Measurements from ENCODE around the gene C3orf20. TPM values are rescaled to one million over a fixed set of nuclear protein-coding genes. Genes with fewer than 3 reads are reported as not detected.
A peak's percentile ranks its signal among the peaks of the same experiment; 100 is the strongest.

Gene C3orf20
- total and polyA plus RNA-seq, 2 of the 13 experiments (the other 11 are each of a cell fraction or from before 2014, with no cell fraction given), result 0.03 to 0.04 TPM

DNA sequence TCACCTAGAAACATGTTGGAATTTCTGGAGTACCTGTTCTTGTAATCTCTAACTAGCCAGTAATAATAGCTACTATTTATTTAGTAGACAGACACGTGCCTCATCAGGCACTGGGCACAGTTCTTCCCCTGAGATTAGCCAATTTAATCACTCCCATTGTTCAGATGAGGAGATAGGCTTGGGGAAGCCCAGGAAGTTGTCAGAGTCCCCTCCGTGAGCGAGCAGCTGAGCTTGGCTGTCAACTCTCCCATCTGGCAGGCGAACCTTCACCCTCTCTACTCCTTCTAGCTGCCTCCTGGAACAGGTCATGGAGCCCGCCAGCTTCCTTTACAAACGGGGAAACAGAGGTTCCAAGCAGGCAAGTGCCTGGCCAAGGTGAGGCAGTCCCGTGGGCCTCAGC, 112.7 kb downstream of the C3orf20 start (continued):
- TF ChIP-seq, protein P1, sequence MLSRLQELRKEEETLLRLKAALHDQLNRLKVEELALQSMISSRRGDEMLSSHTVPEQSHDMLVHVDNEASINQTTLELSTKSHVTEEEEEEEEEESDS (CRISPR knock-in tag; IDR thresholded peaks at IDR 0.05; ENCODE audit: borderline replicate concordance), result no peak
- TF ChIP-seq TBP (CRISPR knock-in tag; IDR thresholded peaks at IDR 0.05), result no peak
- no peak for TF ChIP-seq ZSCAN9 (CRISPR knock-in tag; IDR thresholded peaks at IDR 0.05; ENCODE audit: borderline replicate concordance)
- no peak for TF ChIP-seq ZNF3 (CRISPR knock-in tag; IDR thresholded peaks at IDR 0.05)
- TF ChIP-seq, protein P2, sequence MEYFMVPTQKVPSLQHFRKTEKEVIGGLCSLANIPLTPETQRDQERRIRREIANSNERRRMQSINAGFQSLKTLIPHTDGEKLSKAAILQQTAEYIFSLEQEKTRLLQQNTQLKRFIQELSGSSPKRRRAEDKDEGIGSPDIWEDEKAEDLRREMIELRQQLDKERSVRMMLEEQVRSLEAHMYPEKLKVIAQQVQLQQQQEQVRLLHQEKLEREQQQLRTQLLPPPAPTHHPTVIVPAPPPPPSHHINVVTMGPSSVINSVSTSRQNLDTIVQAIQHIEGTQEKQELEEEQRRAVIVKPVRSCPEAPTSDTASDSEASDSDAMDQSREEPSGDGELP (IDR thresholded peaks at IDR 0.05; ENCODE audit: borderline replicate concordance, low read depth), result peak; percentile 61; the same call in 1 of the 2 replicates
- no peak for TF ChIP-seq POLR2AphosphoS5 (IDR thresholded peaks at IDR 0.05; ENCODE audit: low read depth, low read length)
- TF ChIP-seq ZNF670 (CRISPR knock-in tag; IDR thresholded peaks at IDR 0.05; ENCODE audit: borderline replicate concordance), result no peak
- peak; percentile 39; the same call in 1 of the 2 replicates for TF ChIP-seq BHLHE40 (IDR thresholded peaks at IDR 0.05; ENCODE audit: low read length)
- TF ChIP-seq SAP130 (CRISPR knock-in tag; IDR thresholded peaks at IDR 0.05; ENCODE audit: low read depth), result peak; percentile 34; the same call in 1 of the 2 replicates
- TF ChIP-seq GLI4 (CRISPR knock-in tag; IDR thresholded peaks at IDR 0.05; ENCODE audit: borderline replicate concordance), result no peak
- TF ChIP-seq, protein P3, sequence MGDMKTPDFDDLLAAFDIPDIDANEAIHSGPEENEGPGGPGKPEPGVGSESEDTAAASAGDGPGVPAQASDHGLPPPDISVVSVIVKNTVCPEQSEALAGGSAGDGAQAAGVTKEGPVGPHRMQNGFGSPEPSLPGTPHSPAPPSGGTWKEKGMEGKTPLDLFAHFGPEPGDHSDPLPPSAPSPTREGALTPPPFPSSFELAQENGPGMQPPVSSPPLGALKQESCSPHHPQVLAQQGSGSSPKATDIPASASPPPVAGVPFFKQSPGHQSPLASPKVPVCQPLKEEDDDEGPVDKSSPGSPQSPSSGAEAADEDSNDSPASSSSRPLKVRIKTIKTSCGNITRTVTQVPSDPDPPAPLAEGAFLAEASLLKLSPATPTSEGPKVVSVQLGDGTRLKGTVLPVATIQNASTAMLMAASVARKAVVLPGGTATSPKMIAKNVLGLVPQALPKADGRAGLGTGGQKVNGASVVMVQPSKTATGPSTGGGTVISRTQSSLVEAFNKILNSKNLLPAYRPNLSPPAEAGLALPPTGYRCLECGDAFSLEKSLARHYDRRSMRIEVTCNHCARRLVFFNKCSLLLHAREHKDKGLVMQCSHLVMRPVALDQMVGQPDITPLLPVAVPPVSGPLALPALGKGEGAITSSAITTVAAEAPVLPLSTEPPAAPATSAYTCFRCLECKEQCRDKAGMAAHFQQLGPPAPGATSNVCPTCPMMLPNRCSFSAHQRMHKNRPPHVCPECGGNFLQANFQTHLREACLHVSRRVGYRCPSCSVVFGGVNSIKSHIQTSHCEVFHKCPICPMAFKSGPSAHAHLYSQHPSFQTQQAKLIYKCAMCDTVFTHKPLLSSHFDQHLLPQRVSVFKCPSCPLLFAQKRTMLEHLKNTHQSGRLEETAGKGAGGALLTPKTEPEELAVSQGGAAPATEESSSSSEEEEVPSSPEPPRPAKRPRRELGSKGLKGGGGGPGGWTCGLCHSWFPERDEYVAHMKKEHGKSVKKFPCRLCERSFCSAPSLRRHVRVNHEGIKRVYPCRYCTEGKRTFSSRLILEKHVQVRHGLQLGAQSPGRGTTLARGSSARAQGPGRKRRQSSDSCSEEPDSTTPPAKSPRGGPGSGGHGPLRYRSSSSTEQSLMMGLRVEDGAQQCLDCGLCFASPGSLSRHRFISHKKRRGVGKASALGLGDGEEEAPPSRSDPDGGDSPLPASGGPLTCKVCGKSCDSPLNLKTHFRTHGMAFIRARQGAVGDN (CRISPR knock-in tag; IDR thresholded peaks at IDR 0.05), result no peak
- TF ChIP-seq, protein P4, sequence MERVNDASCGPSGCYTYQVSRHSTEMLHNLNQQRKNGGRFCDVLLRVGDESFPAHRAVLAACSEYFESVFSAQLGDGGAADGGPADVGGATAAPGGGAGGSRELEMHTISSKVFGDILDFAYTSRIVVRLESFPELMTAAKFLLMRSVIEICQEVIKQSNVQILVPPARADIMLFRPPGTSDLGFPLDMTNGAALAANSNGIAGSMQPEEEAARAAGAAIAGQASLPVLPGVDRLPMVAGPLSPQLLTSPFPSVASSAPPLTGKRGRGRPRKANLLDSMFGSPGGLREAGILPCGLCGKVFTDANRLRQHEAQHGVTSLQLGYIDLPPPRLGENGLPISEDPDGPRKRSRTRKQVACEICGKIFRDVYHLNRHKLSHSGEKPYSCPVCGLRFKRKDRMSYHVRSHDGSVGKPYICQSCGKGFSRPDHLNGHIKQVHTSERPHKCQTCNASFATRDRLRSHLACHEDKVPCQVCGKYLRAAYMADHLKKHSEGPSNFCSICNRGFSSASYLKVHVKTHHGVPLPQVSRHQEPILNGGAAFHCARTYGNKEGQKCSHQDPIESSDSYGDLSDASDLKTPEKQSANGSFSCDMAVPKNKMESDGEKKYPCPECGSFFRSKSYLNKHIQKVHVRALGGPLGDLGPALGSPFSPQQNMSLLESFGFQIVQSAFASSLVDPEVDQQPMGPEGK (CRISPR knock-in tag; IDR thresholded peaks at IDR 0.05), result peak; percentile 29; the same call in 1 of the 2 replicates
- no peak for TF ChIP-seq GATAD1 (CRISPR knock-in tag; IDR thresholded peaks at IDR 0.05)
- no peak for TF ChIP-seq SP2 (CRISPR knock-in tag; IDR thresholded peaks at IDR 0.05)
- 0 out of 2 replicates have a peak, but pooled peaks have one; percentile 32 for TF ChIP-seq ZNF629 (CRISPR knock-in tag; conservative IDR thresholded peaks at IDR 0.05)
- TF ChIP-seq HDAC1 (CRISPR knock-in tag; IDR thresholded peaks at IDR 0.05), result 0 out of 2 replicates have a peak, but pooled peaks have one; percentile 33
- TF ChIP-seq CHD2 (IDR thresholded peaks at IDR 0.05; ENCODE audit: low read depth, low read length), result no peak
- no peak for TF ChIP-seq RNF2 (conservative IDR thresholded peaks at IDR 0.05; ENCODE audit: low read depth)
- no peak for TF ChIP-seq REPIN1 (CRISPR knock-in tag; IDR thresholded peaks at IDR 0.05; ENCODE audit: borderline replicate concordance, low read depth)
- TF ChIP-seq SOX13 (IDR thresholded peaks at IDR 0.05), result no peak
- TF ChIP-seq SOX13 (CRISPR knock-in tag; conservative IDR thresholded peaks at IDR 0.05 in 1 of 2, IDR thresholded peaks at IDR 0.05 in 1 of 2), result peak in 1 of 2 experiments; percentile 73; a peak in 2 of 4 replicates
- TF ChIP-seq NCOA5 (CRISPR knock-in tag; IDR thresholded peaks at IDR 0.05), result no peak
- no peak for TF ChIP-seq SOX6 (IDR thresholded peaks at IDR 0.05)
- TF ChIP-seq SOX6 (CRISPR knock-in tag; IDR thresholded peaks at IDR 0.05), result peak; percentile 60; the same call in 1 of the 2 replicates
- TF ChIP-seq, protein P5, sequence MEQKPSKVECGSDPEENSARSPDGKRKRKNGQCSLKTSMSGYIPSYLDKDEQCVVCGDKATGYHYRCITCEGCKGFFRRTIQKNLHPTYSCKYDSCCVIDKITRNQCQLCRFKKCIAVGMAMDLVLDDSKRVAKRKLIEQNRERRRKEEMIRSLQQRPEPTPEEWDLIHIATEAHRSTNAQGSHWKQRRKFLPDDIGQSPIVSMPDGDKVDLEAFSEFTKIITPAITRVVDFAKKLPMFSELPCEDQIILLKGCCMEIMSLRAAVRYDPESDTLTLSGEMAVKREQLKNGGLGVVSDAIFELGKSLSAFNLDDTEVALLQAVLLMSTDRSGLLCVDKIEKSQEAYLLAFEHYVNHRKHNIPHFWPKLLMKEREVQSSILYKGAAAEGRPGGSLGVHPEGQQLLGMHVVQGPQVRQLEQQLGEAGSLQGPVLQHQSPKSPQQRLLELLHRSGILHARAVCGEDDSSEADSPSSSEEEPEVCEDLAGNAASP (CRISPR knock-in tag; IDR thresholded peaks at IDR 0.05; ENCODE audit: borderline replicate concordance), result no peak

Measured in HepG2 (cell line).